ENCODE data around the gene KIF1A. TPM values are rescaled to one million over a fixed set of nuclear protein-coding genes. Genes with fewer than 3 reads are reported as not detected.

The KIF1A gene
- total and polyA plus RNA-seq, 2 donors (not counting 3 experiments of a cell fraction or from before 2014, with no cell fraction given) = 0.11 to 0.64 TPM

GRCh38 chr2:240722376-240722775, 97.6 kb downstream of the KIF1A start:
- dilution Hi-C loops (cut with MboI; ENCODE audit: extremely low pct_ligation_motif_present, low sequenced_read_pairs) (no loop called here), intact Hi-C loops (cut with micrococcal nuclease) (no loop called here)
- Histone ChIP-seq H3K9me3 (replicated peaks; ENCODE audit: control insufficient read depth, insufficient read depth, low read length) (no peaks in the 10 kb centered on the region), H3K36me3 (ENCODE audit: control insufficient read depth in 2 of 2, extremely low read depth in 1 of 2, insufficient read depth in 2 of 2, low read length in 2 of 2) (no peaks in the 10 kb centered on the region), H4K20me1 (replicated peaks; ENCODE audit: control insufficient read depth, extremely low read depth, insufficient read depth, low read length) (no peaks in the 10 kb centered on the region), H2AFZ (ENCODE audit: low read depth, low read length) (no peak overlapping the region), H3K4me2 (ENCODE audit: insufficient read depth, low read length) (no peak overlapping the region), H3K4me1 (ENCODE audit: control insufficient read depth, extremely low read depth, insufficient read depth, low read length) (no peaks in the 10 kb centered on the region), H3K79me2 (ENCODE audit: control insufficient read depth, insufficient read depth, low read length) (no peaks in the 10 kb centered on the region), H3K9ac (replicated peaks; ENCODE audit: extremely low read depth, insufficient read depth, low read length) (no peak overlapping the region), H3K27ac (ENCODE audit: insufficient read depth, low read depth, low read length) (no peak overlapping the region), H3K9me1 (replicated peaks; ENCODE audit: control insufficient read depth, extremely low read depth, insufficient read depth, low read length) (no peaks in the 10 kb centered on the region), H3K4me3 (replicated peaks in 1 of 3; ENCODE audit: insufficient read depth in 1 of 3, low read depth in 1 of 3, low read length in 3 of 3) (no peak overlapping the region), H3K27me3 (ENCODE audit: control insufficient read depth in 2 of 2, insufficient read depth in 2 of 2, low read length in 2 of 2) (no peaks in the 10 kb centered on the region)
- TF ChIP-seq GATA2 (IDR thresholded peaks at IDR 0.05; ENCODE audit: insufficient read depth, insufficient read length, low read depth, low read length) = no peak
- TF ChIP-seq MYC (IDR thresholded peaks at IDR 0.05; ENCODE audit: low read depth, low read length) = no peak
- FAIRE-seq (no peak), DNase-seq (ENCODE audit: low read depth, low spot score) (no peak)
- CTCF ChIA-PET = no interaction called here
- POLR2A ChIA-PET = no interaction called here
- no TSS peak for BruUV-seq (replicated peaks)

DNA sequence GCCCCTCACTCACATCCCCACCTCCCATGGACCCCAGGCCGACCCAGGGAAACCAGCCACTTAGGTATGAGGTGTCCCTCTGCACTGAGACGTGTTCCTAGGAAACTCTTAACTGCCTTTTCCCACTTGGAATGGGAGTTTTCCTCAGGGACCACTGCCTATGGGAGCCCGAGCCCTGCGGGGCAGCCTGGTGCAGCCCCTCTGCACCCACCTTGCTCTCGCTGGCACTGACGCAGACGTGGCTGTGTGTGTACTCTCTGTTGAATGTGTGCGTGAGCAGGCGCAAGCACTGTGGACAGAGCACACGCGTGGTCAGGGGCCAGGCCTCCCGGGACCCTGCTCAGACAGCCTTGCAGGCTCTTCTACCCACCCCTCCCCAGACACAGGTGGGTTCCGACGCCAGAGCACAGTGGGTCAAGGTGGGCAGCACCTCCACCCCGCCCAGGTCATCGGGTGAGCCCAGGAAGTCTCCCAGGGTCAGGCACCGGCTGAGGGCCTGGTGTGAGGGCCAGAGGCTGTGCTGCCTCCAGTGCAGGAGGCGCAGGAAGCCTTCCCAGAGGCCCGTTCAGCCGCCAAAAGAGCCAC, 98.3 kb downstream of the KIF1A start:
- Histone ChIP-seq H2AFZ (ENCODE audit: low read depth, low read length) (no peak overlapping the region), H3K4me2 (ENCODE audit: insufficient read depth, low read length) (no peak overlapping the region), H3K9me3 (replicated peaks; ENCODE audit: control insufficient read depth, insufficient read depth, low read length) (no peaks in the 10 kb centered on the region), H3K36me3 (ENCODE audit: control insufficient read depth in 2 of 2, extremely low read depth in 1 of 2, insufficient read depth in 2 of 2, low read length in 2 of 2) (no peaks in the 10 kb centered on the region), H3K27ac (ENCODE audit: insufficient read depth, low read depth, low read length) (no peak overlapping the region), H3K9me1 (replicated peaks; ENCODE audit: control insufficient read depth, extremely low read depth, insufficient read depth, low read length) (no peaks in the 10 kb centered on the region), H4K20me1 (replicated peaks; ENCODE audit: control insufficient read depth, extremely low read depth, insufficient read depth, low read length) (no peaks in the 10 kb centered on the region), H3K9ac (replicated peaks; ENCODE audit: extremely low read depth, insufficient read depth, low read length) (no peak overlapping the region), H3K27me3 (ENCODE audit: control insufficient read depth in 2 of 2, insufficient read depth in 2 of 2, low read length in 2 of 2) (no peaks in the 10 kb centered on the region), H3K4me3 (replicated peaks in 1 of 3; ENCODE audit: insufficient read depth in 1 of 3, low read depth in 1 of 3, low read length in 3 of 3) (no peak overlapping the region), H3K79me2 (ENCODE audit: control insufficient read depth, insufficient read depth, low read length) (no peaks in the 10 kb centered on the region), H3K4me1 (ENCODE audit: control insufficient read depth, extremely low read depth, insufficient read depth, low read length) (no peaks in the 10 kb centered on the region)
- intact Hi-C loops (cut with micrococcal nuclease) (no loop called here), dilution Hi-C loops (cut with MboI; ENCODE audit: extremely low pct_ligation_motif_present, low sequenced_read_pairs) (no loop called here)
- POLR2A ChIA-PET = no interaction called here
- FAIRE-seq (no peak), DNase-seq (ENCODE audit: low read depth, low spot score) (no peak)
- BruUV-seq (replicated peaks) = no TSS peak
- CTCF ChIA-PET = no interaction called here
- no peak for TF ChIP-seq FOS (IDR thresholded peaks at IDR 0.05; ENCODE audit: borderline replicate concordance, insufficient read depth, low read length)
- no peak for TF ChIP-seq POLR2A (IDR thresholded peaks at IDR 0.05; ENCODE audit: low read depth, low read length)
- no peak for TF ChIP-seq JUN (IDR thresholded peaks at IDR 0.05; ENCODE audit: borderline replicate concordance, insufficient read depth, insufficient read length, low read depth)
- no peak for TF ChIP-seq POLR2AphosphoS5 (IDR thresholded peaks at IDR 0.05; ENCODE audit: insufficient read depth, low read depth, low read length)
- no peak for TF ChIP-seq EZH2 (IDR thresholded peaks at IDR 0.05; ENCODE audit: borderline replicate concordance, low read depth, low read length, severe bottlenecking)
- TF ChIP-seq MYC (IDR thresholded peaks at IDR 0.05; ENCODE audit: low read depth, low read length) = no peak

Measured in endothelial cell of umbilical vein (primary cell).